ENCODE measurements around the gene CMTM8. TPM values are rescaled to one million over a fixed set of nuclear protein-coding genes. Genes with fewer than 3 reads are reported as not detected.

Gene CMTM8
- total RNA-seq, 4 donors from 2014 or later: 1.4 to 4.1 (median 2.9) TPM

DNA sequence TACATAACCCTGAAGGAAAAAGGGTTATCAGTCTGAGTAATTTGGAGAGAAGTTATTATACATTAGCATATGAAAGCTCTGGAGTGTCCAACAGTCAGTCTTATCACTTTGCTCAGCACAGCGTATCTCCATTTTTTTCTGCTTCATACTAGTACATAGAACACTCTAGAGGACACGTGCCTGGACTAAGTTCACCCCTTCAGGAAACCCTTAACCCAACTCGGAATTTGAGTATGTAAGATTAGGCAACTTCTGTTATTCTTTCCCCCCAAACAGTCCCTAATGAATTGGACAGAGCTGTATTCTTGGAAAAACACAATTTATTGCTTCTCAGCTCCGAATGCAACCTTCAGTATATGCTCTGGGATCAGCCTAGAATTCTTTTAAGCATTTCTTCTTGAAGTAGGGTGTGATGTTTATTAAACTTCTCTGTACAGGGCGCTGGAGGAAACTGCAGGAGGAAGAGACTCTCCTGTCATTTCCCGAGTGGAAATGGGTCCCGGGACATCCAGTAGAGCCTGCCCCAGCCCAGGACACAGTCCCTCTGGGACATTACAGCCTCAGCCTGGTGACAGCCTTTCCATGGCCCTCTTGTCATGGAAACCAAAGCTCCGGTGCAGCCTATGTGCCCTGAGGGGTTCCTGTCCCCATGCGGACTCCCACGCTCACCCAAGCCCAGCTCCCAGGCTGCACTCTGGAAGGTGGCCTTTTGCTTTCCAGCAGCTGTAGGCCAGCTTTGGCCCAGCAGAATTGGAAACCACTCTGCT, 37.3 kb upstream of the CMTM8 start:
- in situ Hi-C loops (cut with MboI; ENCODE audit: low sequenced_read_pairs in 4 of 4) (no loop called here), intact Hi-C loops (cut with DNase I; ENCODE audit: low total_unique reads) (no loop called here)
- no peak overlapping the region for H3K4me3 ChIP-seq
- peaks cover 17 to 26% of the 10 kb centered on the region in 2 donors for H3K4me1 ChIP-seq
- no peaks in the 10 kb centered on the region for H3K27me3 ChIP-seq
- TF ChIP-seq POLR2A (IDR thresholded peaks at IDR 0.05): no peak
- TF ChIP-seq, protein P1, sequence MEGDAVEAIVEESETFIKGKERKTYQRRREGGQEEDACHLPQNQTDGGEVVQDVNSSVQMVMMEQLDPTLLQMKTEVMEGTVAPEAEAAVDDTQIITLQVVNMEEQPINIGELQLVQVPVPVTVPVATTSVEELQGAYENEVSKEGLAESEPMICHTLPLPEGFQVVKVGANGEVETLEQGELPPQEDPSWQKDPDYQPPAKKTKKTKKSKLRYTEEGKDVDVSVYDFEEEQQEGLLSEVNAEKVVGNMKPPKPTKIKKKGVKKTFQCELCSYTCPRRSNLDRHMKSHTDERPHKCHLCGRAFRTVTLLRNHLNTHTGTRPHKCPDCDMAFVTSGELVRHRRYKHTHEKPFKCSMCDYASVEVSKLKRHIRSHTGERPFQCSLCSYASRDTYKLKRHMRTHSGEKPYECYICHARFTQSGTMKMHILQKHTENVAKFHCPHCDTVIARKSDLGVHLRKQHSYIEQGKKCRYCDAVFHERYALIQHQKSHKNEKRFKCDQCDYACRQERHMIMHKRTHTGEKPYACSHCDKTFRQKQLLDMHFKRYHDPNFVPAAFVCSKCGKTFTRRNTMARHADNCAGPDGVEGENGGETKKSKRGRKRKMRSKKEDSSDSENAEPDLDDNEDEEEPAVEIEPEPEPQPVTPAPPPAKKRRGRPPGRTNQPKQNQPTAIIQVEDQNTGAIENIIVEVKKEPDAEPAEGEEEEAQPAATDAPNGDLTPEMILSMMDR (IDR thresholded peaks at IDR 0.05 in 4 of 5, conservative IDR thresholded peaks at IDR 0.05 in 1 of 5): no peak
- H3K9me3 ChIP-seq: no peaks in the 10 kb centered on the region
- no peak for DNase-seq
- H3K27ac ChIP-seq: peak overlapping the region; percentile 52 to 77 (median 70)
- peak; percentile 70 for ATAC-seq
- no peaks in the 10 kb centered on the region for H3K36me3 ChIP-seq

DNA sequence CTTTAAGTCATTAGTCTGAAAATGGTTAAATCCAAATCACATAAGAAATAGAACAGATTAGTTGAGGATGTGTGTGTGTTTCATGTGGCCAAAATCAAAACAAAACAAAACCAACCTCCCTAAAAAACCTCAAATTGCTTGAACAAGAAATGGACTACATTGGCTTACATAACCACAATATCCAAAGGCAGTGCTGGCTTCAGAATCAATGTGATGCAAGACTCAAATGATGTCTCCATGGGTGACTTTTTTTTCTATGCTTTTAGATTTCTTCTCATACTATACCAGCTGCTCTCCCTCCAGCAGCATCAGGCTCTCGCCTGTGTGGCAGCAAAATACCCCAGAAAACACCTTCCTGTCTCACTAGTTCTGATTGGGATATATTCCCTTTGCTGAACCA, 36.0 kb upstream of the CMTM8 start:
- intact Hi-C loops (cut with DNase I; ENCODE audit: low total_unique reads): no loop called here
- ATAC-seq: no peak

DNA sequence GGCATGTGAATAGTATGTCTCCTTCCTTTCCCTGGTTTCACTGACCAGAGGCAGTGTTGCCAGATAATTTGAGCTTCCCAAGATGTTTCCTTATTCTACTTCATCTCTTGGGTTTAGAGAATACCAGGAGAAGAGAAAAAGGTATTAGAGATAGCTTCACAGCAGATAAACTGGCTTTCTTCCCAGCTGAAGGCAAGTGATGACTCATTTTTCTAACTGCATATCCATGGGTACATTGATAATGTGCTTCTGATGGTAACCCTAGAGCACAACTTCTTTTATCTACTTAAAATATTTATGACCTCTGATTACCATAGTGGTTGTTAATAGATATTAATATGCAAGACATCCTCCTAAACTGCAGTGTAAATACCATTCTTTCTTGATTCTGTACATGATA, 34.6 kb upstream of the CMTM8 start:
- in situ Hi-C loops (cut with MboI; ENCODE audit: low sequenced_read_pairs in 4 of 4): no loop called here
- Histone ChIP-seq H3K27ac (no peak overlapping the region), H3K27me3 (no peaks in the 10 kb centered on the region), H3K9me3 (no peaks in the 10 kb centered on the region), H3K36me3 (no peaks in the 10 kb centered on the region), H3K4me1 (peaks cover 17 to 25% of the 10 kb centered on the region in 2 donors), H3K4me3 (no peak overlapping the region)
- intact Hi-C loops (cut with DNase I; ENCODE audit: low total_unique reads): no loop called here
- ATAC-seq (no peak), DNase-seq (no peak)
- no peak for TF ChIP-seq POLR2A (IDR thresholded peaks at IDR 0.05)
- TF ChIP-seq, protein P1 (IDR thresholded peaks at IDR 0.05 in 4 of 5, conservative IDR thresholded peaks at IDR 0.05 in 1 of 5): no peak

More for the DNA sequence above, 36.0 kb upstream of the CMTM8 start:
- Histone ChIP-seq H3K27me3 (no peaks in the 10 kb centered on the region), H3K4me1 (peaks cover 17 to 26% of the 10 kb centered on the region in 2 donors), H3K9me3 (no peaks in the 10 kb centered on the region), H3K27ac (peak overlapping the region; percentile 39 to 77 (median 64)), H3K36me3 (no peaks in the 10 kb centered on the region), H3K4me3 (no peak overlapping the region)
- no peak for DNase-seq
- TF ChIP-seq POLR2A (IDR thresholded peaks at IDR 0.05): no peak
- TF ChIP-seq, protein P1 (IDR thresholded peaks at IDR 0.05 in 4 of 5, conservative IDR thresholded peaks at IDR 0.05 in 1 of 5): no peak
- in situ Hi-C loops (cut with MboI; ENCODE audit: low sequenced_read_pairs in 4 of 4): no loop called here

DNA sequence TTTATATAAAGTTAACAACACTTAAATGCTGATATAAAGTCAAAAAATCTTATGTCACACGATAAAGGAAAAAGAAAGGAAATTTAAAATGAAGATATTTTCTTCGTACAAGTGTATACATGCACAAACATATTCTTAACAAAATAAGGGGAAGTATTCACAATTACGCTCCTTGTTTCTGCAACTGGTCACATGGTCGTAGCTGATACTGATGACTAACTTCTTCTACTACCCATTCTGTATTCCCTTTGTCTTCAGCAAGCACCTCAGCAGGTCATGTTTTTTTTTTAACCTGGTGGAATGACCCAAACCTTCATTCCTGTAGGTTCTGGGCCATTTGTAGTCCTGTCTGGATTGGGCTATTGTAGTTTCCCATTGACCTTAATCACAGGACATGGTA, 30.0 kb upstream of the CMTM8 start:
- no peaks in the 10 kb centered on the region for H3K4me1 ChIP-seq
- intact Hi-C loops (cut with DNase I; ENCODE audit: low total_unique reads): no loop called here
- DNase-seq (no peak), ATAC-seq (no peak)
- no peaks in the 10 kb centered on the region for H3K9me3 ChIP-seq
- H3K36me3 ChIP-seq: no peaks in the 10 kb centered on the region
- H3K27ac ChIP-seq: no peak overlapping the region
- no peaks in the 10 kb centered on the region for H3K27me3 ChIP-seq
- in situ Hi-C loops (cut with MboI; ENCODE audit: low sequenced_read_pairs in 4 of 4): no loop called here
- H3K4me3 ChIP-seq: no peak overlapping the region
- TF ChIP-seq, protein P1 (IDR thresholded peaks at IDR 0.05 in 4 of 5, conservative IDR thresholded peaks at IDR 0.05 in 1 of 5): no peak
- TF ChIP-seq POLR2A (IDR thresholded peaks at IDR 0.05): no peak
